WTC11 (cell line): Measurements from ENCODE around the gene C17orf50. TPM values are rescaled to one million over a fixed set of nuclear protein-coding genes. Genes with fewer than 3 reads are reported as not detected.

Source experiments
- ATAC-seq: fragments of 200-7000 bp; cut with Tn5 transposase; 2 replicates; pipeline ENCODE4 v1.10.0; 2021; ENCODE audit warnings: mild to moderate bottlenecking, moderate library complexity
- CTCF ChIA-PET: fragments of 300-600 bp; sonication (Branson Sonifier 250); formaldehyde crosslinking; loops from one replicate; lab custom pipeline; 2021; ENCODE audit warnings: antibody characterized with exemption; lab: Charles Lee
- POLR2A ChIA-PET: fragments of 350-600 bp; sonication (Branson Sonifier 250); formaldehyde crosslinking; loops from one replicate; lab custom pipeline; 2021; ENCODE audit warnings: antibody characterized with exemption; lab: Charles Lee
- DNase-seq: peaks from one replicate; pipeline ENCODE4 v3.0.0; 2021; ENCODE audit warnings: low spot score
- H3K27ac Mint-ChIP-seq: 2 replicates; pipeline ENCODE4 v1.8.0; 2021; ENCODE audit warnings: mixed read lengths
- H3K27me3 Mint-ChIP-seq: 2 replicates; pipeline ENCODE4 v1.8.0; 2021; ENCODE audit warnings: low read depth, mild to moderate bottlenecking, moderate library complexity, mixed read lengths
- H3K36me3 Mint-ChIP-seq: 2 replicates; pipeline ENCODE4 v1.8.0; 2021; ENCODE audit warnings: mixed read lengths
- H3K4me1 Mint-ChIP-seq: 2 replicates; pipeline ENCODE4 v1.8.0; 2022; ENCODE audit warnings: mixed read lengths
- H3K4me3 Mint-ChIP-seq: 2 replicates; pipeline ENCODE4 v1.8.0; 2021; ENCODE audit warnings: mild to moderate bottlenecking, moderate library complexity, mixed read lengths
- H3K9me3 Mint-ChIP-seq: 2 replicates; pipeline ENCODE4 v1.8.0; 2021; ENCODE audit warnings: mixed read lengths
- EMX1 ChIP-seq: fragments of 250-450 bp; sonication (Bioruptor Pico); IDR thresholded peaks from 2 replicates; pipeline ENCODE4 v1.8.0; 2021; ENCODE audit warnings: mild to moderate bottlenecking
- GABPB1 ChIP-seq: sonication (generic); formaldehyde crosslinking; IDR thresholded peaks from 2 replicates; pipeline ENCODE4 v1.8.1; 2023; ENCODE audit warnings: mild to moderate bottlenecking, missing genetic modification reagents
- MXD4 ChIP-seq: fragments of 250-450 bp; sonication (Bioruptor Pico); IDR thresholded peaks from 2 replicates; pipeline ENCODE4 v1.8.0; 2021; ENCODE audit warnings: mild to moderate bottlenecking, moderate library complexity, borderline replicate concordance
- NR2C2 ChIP-seq: sonication (generic); formaldehyde crosslinking; IDR thresholded peaks from 2 replicates; pipeline ENCODE4 v1.8.0; 2022; ENCODE audit warnings: mild to moderate bottlenecking, missing genetic modification reagents
- NR3C1 ChIP-seq: sonication (generic); formaldehyde crosslinking; conservative IDR thresholded peaks from 2 replicates; pipeline ENCODE4 v1.8.1; 2023; ENCODE audit warnings: low read depth, mild to moderate bottlenecking, missing genetic modification reagents
- SOX15 ChIP-seq: fragments of 250-450 bp; sonication (Bioruptor Pico); IDR thresholded peaks from 2 replicates; pipeline ENCODE4 v1.9.0; 2021; ENCODE audit warnings: mild to moderate bottlenecking
- SP1 ChIP-seq: sonication (generic); formaldehyde crosslinking; conservative IDR thresholded peaks from 2 replicates; pipeline ENCODE4 v1.8.1; 2022; ENCODE audit warnings: missing genetic modification reagents
- TEAD1 ChIP-seq: sonication (generic); formaldehyde crosslinking; IDR thresholded peaks from 2 replicates; pipeline ENCODE4 v1.8.0; 2022; ENCODE audit warnings: mild to moderate bottlenecking, missing genetic modification reagents
- ZNF416 ChIP-seq: fragments of 250-450 bp; sonication (Bioruptor Pico); IDR thresholded peaks from 2 replicates; pipeline ENCODE4 v1.9.0; 2021; ENCODE audit warnings: mild to moderate bottlenecking, inconsistent platforms
- total RNA-seq: library from RNA; stranded (reverse); gene quantifications from 3 replicates; pipeline ENCODE4 v1.2.3, GENCODE V29; 2021
- TF ChIP-seq, protein P1 (sequence below): sonication (generic); formaldehyde crosslinking; IDR thresholded peaks from 2 replicates; pipeline ENCODE4 v1.8.0; 2022; ENCODE audit warnings: mild to moderate bottlenecking, missing genetic modification reagents
- TF ChIP-seq, protein P2 (sequence below): sonication (generic); formaldehyde crosslinking; IDR thresholded peaks from 2 replicates; pipeline ENCODE4 v1.8.1; 2022; ENCODE audit warnings: missing genetic modification reagents, borderline replicate concordance
- TF ChIP-seq, protein P3 (sequence below): sonication (generic); formaldehyde crosslinking; IDR thresholded peaks from 2 replicates; pipeline ENCODE4 v1.8.1; 2022; ENCODE audit warnings: mild to moderate bottlenecking, moderate library complexity, missing genetic modification reagents
- TF ChIP-seq, protein P4 (sequence below): fragments of 250-450 bp; sonication (Bioruptor Pico); IDR thresholded peaks from 2 replicates; pipeline ENCODE4 v1.8.0; 2021; ENCODE audit warnings: mild to moderate bottlenecking
- TF ChIP-seq, protein P5 (sequence below): sonication (generic); formaldehyde crosslinking; IDR thresholded peaks from 2 replicates; pipeline ENCODE4 v1.8.0; 2022; ENCODE audit warnings: mild to moderate bottlenecking, missing genetic modification reagents
- TF ChIP-seq, protein P6 (sequence below): fragments of 250-450 bp; sonication (Bioruptor Pico); IDR thresholded peaks from 2 replicates; pipeline ENCODE4 v1.9.0; 2021; ENCODE audit warnings: mild to moderate bottlenecking, borderline replicate concordance

The C17orf50 gene
- total RNA-seq, 1 experiment from 2014 or later = 0.35 TPM

DNA sequence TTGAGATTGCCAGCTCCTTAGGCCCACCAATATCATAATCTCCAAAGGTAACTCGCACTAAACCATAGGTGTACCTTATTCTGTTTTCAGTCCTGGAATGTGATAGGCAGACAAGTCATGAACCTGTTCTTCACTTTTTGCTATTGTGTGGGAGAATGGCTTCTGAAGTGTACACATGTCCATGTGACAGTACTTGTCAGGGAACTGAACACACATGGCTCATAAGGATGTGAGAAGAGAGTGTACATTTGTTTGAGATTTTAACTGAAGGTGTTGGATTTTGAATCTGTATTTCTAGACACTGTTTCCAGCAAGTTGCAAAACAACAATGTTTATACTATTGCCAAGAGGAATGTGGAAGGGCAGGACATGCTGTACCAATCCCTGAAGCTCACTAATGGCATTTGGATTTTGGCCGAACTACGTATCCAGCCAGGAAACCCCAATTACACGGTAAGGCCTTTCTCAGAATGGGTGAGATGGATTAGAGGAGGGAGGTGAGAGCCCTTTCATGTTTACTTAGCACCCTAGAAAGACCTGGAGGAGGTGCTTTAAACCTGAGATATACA is 43.7 kb upstream of the C17orf50 start:
- POLR2A ChIA-PET = no interaction called here
- CTCF ChIA-PET = interaction anchor here (2.6 kb wide), 1 partner anchor 47 kb away, joined by 9 read pairs; no protein-coding TSS in a partner anchor

DNA sequence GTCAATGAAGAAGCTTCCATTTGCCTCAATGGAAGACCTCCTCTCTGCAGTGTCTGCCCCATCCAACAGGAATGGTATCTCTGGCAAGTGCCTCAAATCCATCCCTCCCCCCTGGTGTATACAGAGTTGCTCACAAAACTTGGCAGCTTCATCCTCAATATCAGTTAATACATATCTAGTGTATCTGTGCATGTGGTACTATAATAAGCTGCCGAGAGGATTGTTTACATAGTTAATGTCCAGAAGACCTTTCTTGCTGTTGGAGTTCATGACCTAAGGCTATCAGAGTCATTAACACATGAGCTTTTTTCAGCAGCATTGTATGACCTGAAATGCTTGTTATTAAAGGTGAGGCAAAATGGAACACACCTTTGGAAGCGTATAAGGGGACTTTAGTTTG is 43.2 kb upstream of the C17orf50 start:
- H3K27me3 Mint-ChIP-seq = no peaks in the 10 kb centered on the region
- TF ChIP-seq, protein P1, sequence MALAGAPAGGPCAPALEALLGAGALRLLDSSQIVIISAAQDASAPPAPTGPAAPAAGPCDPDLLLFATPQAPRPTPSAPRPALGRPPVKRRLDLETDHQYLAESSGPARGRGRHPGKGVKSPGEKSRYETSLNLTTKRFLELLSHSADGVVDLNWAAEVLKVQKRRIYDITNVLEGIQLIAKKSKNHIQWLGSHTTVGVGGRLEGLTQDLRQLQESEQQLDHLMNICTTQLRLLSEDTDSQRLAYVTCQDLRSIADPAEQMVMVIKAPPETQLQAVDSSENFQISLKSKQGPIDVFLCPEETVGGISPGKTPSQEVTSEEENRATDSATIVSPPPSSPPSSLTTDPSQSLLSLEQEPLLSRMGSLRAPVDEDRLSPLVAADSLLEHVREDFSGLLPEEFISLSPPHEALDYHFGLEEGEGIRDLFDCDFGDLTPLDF (CRISPR knock-in tag) = no peak
- no peak for TF ChIP-seq GABPB1
- TF ChIP-seq, protein P2, sequence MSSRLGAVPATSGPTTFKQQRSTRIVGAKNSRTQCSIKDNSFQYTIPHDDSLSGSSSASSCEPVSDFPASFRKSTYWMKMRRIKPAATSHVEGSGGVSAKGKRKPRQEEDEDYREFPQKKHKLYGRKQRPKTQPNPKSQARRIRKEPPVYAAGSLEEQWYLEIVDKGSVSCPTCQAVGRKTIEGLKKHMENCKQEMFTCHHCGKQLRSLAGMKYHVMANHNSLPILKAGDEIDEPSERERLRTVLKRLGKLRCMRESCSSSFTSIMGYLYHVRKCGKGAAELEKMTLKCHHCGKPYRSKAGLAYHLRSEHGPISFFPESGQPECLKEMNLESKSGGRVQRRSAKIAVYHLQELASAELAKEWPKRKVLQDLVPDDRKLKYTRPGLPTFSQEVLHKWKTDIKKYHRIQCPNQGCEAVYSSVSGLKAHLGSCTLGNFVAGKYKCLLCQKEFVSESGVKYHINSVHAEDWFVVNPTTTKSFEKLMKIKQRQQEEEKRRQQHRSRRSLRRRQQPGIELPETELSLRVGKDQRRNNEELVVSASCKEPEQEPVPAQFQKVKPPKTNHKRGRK = no peak
- TF ChIP-seq, protein P3, sequence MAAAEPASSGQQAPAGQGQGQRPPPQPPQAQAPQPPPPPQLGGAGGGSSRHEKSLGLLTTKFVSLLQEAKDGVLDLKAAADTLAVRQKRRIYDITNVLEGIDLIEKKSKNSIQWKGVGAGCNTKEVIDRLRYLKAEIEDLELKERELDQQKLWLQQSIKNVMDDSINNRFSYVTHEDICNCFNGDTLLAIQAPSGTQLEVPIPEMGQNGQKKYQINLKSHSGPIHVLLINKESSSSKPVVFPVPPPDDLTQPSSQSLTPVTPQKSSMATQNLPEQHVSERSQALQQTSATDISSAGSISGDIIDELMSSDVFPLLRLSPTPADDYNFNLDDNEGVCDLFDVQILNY = no peak
- CTCF ChIA-PET = interaction anchor here (2.6 kb wide), 1 partner anchor 46 kb away, joined by 9 read pairs; no protein-coding TSS in a partner anchor
- no peak overlapping the region for H3K27ac Mint-ChIP-seq
- H3K4me1 Mint-ChIP-seq = no peaks in the 10 kb centered on the region
- H3K4me3 Mint-ChIP-seq = no peak overlapping the region
- POLR2A ChIA-PET = no interaction called here
- no peak for DNase-seq
- H3K36me3 Mint-ChIP-seq = peaks cover 12% of the 10 kb centered on the region
- H3K9me3 Mint-ChIP-seq = no peaks in the 10 kb centered on the region
- ATAC-seq = no peak

More for the DNA sequence above, 43.7 kb upstream of the C17orf50 start:
- Mint-ChIP-seq H3K27ac (no peak overlapping the region), H3K4me3 (no peak overlapping the region), H3K27me3 (no peaks in the 10 kb centered on the region), H3K36me3 (peaks cover 13% of the 10 kb centered on the region), H3K9me3 (no peaks in the 10 kb centered on the region), H3K4me1 (no peaks in the 10 kb centered on the region)
- TF ChIP-seq NR3C1 (CRISPR knock-in tag) = no peak
- no peak for TF ChIP-seq ZNF416 (CRISPR knock-in tag)
- no peak for DNase-seq
- no peak for ATAC-seq

DNA sequence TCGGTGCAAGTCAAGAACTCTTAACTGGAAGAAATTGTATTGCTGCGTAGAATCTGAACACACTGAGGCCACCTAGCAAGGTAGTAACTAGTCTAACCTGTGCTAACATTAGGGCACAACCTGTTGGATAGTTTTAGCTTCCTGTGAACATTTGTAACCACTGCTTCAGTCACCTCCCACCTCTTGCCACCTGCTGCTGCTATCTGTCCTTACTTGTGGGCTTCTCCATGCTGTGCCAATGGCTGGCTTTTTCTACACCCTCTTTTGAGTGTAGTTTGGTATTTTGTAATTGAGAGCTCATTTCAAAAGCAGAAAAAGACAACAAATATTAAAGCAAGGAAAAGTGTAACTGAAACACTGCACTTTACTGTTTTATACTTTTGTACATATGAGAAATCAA is 37.0 kb upstream of the C17orf50 start:
- ATAC-seq = no peak
- peaks cover 27% of the 10 kb centered on the region for H3K4me1 Mint-ChIP-seq
- CTCF ChIA-PET = interaction anchor here (1.9 to 2.1 kb wide), 2 partner anchors 8 to 24 kb away, joined by 5 to 6 read pairs; partner anchors contain the start of gene RASL10B
- DNase-seq = no peak
- no peaks in the 10 kb centered on the region for H3K9me3 Mint-ChIP-seq
- no peak overlapping the region for H3K4me3 Mint-ChIP-seq
- no peak overlapping the region for H3K27ac Mint-ChIP-seq
- H3K36me3 Mint-ChIP-seq = peaks cover 30% of the 10 kb centered on the region
- POLR2A ChIA-PET = interaction anchor here (0.6 kb wide), 1 partner anchor 25 kb away, joined by 3 read pairs; no protein-coding TSS in a partner anchor
- TF ChIP-seq NR2C2 (no peak), EMX1 (CRISPR knock-in tag) (no peak), TEAD1 (CRISPR knock-in tag) (no peak), SP1 (CRISPR knock-in tag) (no peak), MXD4 (CRISPR knock-in tag) (no peak), SOX15 (CRISPR knock-in tag) (no peak)
- TF ChIP-seq, protein P4, sequence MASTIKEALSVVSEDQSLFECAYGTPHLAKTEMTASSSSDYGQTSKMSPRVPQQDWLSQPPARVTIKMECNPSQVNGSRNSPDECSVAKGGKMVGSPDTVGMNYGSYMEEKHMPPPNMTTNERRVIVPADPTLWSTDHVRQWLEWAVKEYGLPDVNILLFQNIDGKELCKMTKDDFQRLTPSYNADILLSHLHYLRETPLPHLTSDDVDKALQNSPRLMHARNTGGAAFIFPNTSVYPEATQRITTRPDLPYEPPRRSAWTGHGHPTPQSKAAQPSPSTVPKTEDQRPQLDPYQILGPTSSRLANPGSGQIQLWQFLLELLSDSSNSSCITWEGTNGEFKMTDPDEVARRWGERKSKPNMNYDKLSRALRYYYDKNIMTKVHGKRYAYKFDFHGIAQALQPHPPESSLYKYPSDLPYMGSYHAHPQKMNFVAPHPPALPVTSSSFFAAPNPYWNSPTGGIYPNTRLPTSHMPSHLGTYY (CRISPR knock-in tag) = no peak
- TF ChIP-seq, protein P5, sequence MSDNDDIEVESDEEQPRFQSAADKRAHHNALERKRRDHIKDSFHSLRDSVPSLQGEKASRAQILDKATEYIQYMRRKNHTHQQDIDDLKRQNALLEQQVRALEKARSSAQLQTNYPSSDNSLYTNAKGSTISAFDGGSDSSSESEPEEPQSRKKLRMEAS = no peak
- TF ChIP-seq, protein P6, sequence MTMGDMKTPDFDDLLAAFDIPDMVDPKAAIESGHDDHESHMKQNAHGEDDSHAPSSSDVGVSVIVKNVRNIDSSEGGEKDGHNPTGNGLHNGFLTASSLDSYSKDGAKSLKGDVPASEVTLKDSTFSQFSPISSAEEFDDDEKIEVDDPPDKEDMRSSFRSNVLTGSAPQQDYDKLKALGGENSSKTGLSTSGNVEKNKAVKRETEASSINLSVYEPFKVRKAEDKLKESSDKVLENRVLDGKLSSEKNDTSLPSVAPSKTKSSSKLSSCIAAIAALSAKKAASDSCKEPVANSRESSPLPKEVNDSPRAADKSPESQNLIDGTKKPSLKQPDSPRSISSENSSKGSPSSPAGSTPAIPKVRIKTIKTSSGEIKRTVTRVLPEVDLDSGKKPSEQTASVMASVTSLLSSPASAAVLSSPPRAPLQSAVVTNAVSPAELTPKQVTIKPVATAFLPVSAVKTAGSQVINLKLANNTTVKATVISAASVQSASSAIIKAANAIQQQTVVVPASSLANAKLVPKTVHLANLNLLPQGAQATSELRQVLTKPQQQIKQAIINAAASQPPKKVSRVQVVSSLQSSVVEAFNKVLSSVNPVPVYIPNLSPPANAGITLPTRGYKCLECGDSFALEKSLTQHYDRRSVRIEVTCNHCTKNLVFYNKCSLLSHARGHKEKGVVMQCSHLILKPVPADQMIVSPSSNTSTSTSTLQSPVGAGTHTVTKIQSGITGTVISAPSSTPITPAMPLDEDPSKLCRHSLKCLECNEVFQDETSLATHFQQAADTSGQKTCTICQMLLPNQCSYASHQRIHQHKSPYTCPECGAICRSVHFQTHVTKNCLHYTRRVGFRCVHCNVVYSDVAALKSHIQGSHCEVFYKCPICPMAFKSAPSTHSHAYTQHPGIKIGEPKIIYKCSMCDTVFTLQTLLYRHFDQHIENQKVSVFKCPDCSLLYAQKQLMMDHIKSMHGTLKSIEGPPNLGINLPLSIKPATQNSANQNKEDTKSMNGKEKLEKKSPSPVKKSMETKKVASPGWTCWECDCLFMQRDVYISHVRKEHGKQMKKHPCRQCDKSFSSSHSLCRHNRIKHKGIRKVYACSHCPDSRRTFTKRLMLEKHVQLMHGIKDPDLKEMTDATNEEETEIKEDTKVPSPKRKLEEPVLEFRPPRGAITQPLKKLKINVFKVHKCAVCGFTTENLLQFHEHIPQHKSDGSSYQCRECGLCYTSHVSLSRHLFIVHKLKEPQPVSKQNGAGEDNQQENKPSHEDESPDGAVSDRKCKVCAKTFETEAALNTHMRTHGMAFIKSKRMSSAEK = no peak
- TF ChIP-seq, all 79 proteins: peak for 0
- H3K27me3 Mint-ChIP-seq = no peaks in the 10 kb centered on the region
